NCI-H187 treated with DMSO at 0.1 percent for 48 hours (cell line): ENCODE data around the gene BRICD5.

Experiments
- DNase-seq: peaks from one replicate; lab custom pipeline; 2025; lab: John Stamatoyannopoulos, UW

Gene BRICD5

DNA sequence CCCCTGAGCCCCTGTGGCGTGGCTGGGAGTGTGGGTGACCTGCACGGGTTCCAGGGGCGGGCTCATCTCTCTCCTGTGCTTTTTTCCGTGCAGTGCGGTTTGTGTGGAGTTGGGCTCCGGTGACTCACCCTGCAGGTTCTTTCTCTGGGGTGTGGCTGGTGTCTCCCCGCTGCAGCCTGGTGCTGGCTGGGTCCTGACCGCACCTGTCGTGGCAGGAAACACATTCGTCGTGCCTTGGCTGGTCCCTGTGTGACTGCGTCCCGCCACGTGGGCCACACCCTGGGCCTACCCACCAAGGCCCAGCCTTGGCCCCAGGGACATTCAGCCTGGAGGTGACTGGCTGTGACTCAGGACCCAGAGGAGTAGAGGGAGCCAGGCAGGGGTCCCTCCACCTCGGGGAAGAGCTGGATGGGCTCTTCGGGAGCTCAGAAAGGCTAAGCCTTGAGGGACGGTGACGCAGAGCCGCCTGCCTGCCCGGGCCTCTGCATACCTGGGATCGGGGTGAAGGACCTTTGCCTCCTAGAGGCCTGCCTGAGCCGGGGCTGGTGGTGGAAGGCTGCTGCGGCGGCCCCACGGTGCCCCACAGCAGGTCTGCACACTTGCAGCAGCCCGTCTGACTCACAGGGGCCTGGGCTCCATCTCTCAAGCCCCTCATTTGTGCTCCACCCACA lies 47.3 kb downstream of the BRICD5 start:
- no peak for DNase-seq

DNA sequence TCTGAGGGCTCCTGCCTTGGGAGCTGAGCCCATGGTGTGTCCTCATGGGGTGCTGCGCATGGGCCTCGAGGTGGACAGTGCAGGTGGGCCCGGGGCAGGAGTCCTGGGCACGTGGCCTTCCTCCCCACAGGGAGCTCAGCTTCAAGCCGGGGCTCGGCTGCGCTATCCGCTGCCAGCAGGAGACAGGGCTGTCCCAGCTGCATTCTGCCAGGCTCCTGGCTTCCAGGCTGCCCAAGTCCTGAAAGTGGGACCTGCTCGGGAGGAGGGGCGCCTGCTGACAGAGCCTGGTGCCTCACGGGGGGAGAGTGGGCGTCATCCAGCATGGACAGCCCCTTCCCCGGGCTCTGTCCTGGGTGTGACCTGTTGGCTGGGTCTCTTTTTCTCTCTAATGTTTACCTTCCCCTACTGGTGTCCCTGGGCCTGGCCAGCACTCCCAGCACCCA lies 48.0 kb downstream of the BRICD5 start:
- no peak for DNase-seq

DNA sequence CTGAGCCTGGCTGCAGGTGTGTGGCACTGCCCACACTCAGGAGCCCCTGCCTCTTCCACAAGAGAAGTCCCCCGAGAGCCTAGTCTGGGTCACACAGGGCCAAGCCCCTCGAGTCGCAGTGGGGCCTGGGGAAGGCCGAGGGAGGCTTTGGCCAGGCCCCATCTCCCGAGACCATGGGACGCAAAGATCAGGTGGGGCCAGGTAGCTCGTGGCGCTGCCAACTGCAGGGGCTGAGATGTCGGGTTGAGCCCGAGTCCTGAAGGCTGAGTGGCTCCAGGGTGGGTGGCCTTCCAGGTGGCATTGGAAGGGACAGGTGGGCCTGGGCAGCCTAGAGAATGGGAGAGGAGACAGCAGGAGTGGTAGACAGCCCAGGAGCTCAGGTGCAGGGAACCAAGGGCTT lies 48.8 kb downstream of the BRICD5 start:
- DNase-seq, result no peak

DNA sequence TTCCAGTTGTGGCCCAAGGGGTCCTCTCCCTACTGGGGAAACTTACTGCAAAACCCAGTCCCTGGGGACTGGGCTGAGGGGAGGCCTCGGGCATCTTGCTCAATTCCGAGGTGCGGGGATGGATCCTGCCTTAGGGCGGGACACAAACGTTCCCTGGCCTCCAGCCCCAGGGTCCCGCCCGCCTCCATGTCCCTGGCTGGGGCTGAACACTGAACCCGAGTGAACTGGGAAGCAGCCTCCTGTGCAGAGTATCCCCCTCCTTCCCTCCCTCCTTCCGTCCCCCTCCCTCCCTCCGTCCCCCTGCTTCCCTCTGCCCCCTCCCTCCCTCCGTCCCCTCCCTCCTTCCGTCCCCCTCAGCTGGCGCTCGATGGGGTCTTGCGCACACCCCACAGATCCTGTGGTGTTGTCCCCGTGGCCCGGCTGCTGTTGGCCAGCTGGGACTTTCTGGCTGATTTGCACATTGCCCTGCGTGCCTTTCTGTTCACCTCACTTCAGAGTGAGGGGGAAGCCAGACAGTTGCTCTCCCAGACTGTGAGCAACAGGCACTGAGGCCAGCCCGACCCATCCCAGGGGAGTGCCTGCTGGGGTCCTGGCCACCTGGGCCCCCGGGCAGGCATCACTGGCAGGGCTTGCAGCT lies 49.6 kb downstream of the BRICD5 start:
- no peak for DNase-seq
